PC-3 (cell line): ENCODE measurements around the gene IFNGR1. TPM values are rescaled to one million over a fixed set of nuclear protein-coding genes. Genes with fewer than 3 reads are reported as not detected.

Experiments used
- ATAC-seq: fragments of 200-7000 bp; cut with Tn5 transposase; 2 replicates; pipeline ENCODE4 v1.9.1; 2020; ENCODE audit warnings: mild to moderate bottlenecking, moderate library complexity
- BruUV-seq: library from RNA; stranded (reverse); fragments of 400-500 nt; replicated peaks from 2 replicates; lab custom pipeline; 2021; lab: Mats Ljungman, UMichigan
- CTCF ChIA-PET: fragments of 300-600 bp; sonication (Branson Sonifier 250); formaldehyde crosslinking; loops from one replicate; lab custom pipeline; 2022; ENCODE audit warnings: antibody characterized with exemption; lab: Charles Lee
- POLR2A ChIA-PET: fragments of 300-600 bp; sonication (Branson Sonifier 250); formaldehyde crosslinking; loops from one replicate; lab custom pipeline; 2022; ENCODE audit warnings: antibody characterized with exemption; ENCODE audit not compliant: unreplicated experiment; lab: Charles Lee
- DNase-seq: peaks from one replicate; pipeline ENCODE4 v3.0.0-alpha.2; 2015
- H2AFZ ChIP-seq: fragments of 300-600 bp; sonication (generic); 2 replicates; pipeline ENCODE4 v1.6.0; 2016; ENCODE audit warnings: antibody characterized with exemption, low read length
- H3F3A ChIP-seq: fragments of 300-600 bp; sonication (generic); one replicate; pipeline ENCODE4 v1.6.0; 2017; ENCODE audit warnings: antibody characterized with exemption, low read length, control low read depth, mild to moderate bottlenecking; ENCODE audit not compliant: unreplicated experiment
- H3K27ac ChIP-seq: fragments of 300-600 bp; sonication (generic); 2 replicates; pipeline ENCODE4 v1.5.1; 2016; ENCODE audit warnings: mild to moderate bottlenecking, low read length
- H3K27me3 ChIP-seq: fragments of 300-600 bp; sonication (generic); 2 replicates; pipeline ENCODE4 v1.6.1; 2016; ENCODE audit warnings: low read length, mixed read lengths
- H3K36me3 ChIP-seq: fragments of 300-600 bp; sonication (generic); 2 replicates; pipeline ENCODE4 v1.6.1; 2016; ENCODE audit warnings: low read depth, mixed run types, low read length, mixed read lengths
- H3K4me1 ChIP-seq: fragments of 300-600 bp; sonication (generic); 2 replicates; pipeline ENCODE4 v1.5.1; 2016; ENCODE audit warnings: low read length; ENCODE audit not compliant: insufficient read depth
- H3K4me2 ChIP-seq: fragments of 300-600 bp; sonication (generic); 2 replicates; pipeline ENCODE4 v1.6.0; 2016; ENCODE audit warnings: low read length
- H3K4me3 ChIP-seq: fragments of 300-600 bp; sonication (generic); 2 replicates; pipeline ENCODE4 v1.5.1; 2016; ENCODE audit warnings: mild to moderate bottlenecking, low read length, mixed read lengths
- H3K79me2 ChIP-seq: fragments of 300-600 bp; sonication (generic); 2 replicates; pipeline ENCODE4 v1.6.1; 2017; ENCODE audit warnings: low read length, mixed read lengths
- H3K9ac ChIP-seq: fragments of 300-600 bp; sonication (generic); 2 replicates; pipeline ENCODE4 v1.6.0; 2016; ENCODE audit warnings: mild to moderate bottlenecking, low read length
- H3K9me2 ChIP-seq: fragments of 300-600 bp; sonication (generic); replicated peaks from 2 replicates; pipeline ENCODE4 v1.6.1; 2016; ENCODE audit warnings: mixed run types, low read length, mixed read lengths
- H3K9me3 ChIP-seq: fragments of 300-600 bp; sonication (generic); 2 replicates; pipeline ENCODE4 v1.6.1; 2016; ENCODE audit warnings: low read length, mixed read lengths
- H4K20me1 ChIP-seq: fragments of 300-600 bp; sonication (generic); 2 replicates; pipeline ENCODE4 v1.6.1; 2016; ENCODE audit warnings: low read length, mixed read lengths
- CTCF ChIP-seq: fragments of 300-600 bp; sonication (generic); conservative IDR thresholded peaks from 2 replicates; pipeline ENCODE4 v1.5.1; 2017; ENCODE audit warnings: antibody characterized with exemption, low read depth, mild to moderate bottlenecking, low read length
- EZH2 ChIP-seq: fragments of 300-600 bp; sonication (generic); IDR thresholded peaks from one replicate; pipeline ENCODE4 v1.6.1; 2017; ENCODE audit warnings: antibody characterized with exemption, mild to moderate bottlenecking, low read length; ENCODE audit not compliant: unreplicated experiment
- EZH2phosphoT487 ChIP-seq: fragments of 300-600 bp; sonication (generic); IDR thresholded peaks from 2 replicates; pipeline ENCODE4 v1.6.1; 2018; ENCODE audit warnings: mild to moderate bottlenecking, antibody characterized with exemption, low read length, borderline replicate concordance
- intact Hi-C: fragments of 100-400 bp; cut with micrococcal nuclease; formaldehyde crosslinking; loops from 2 replicates; pipeline ENCODE4 v1.9.0; 2023
- total RNA-seq: library from RNA; depleted of rRNA; stranded (reverse); fragments of >200 nt; gene quantifications from 2 replicates; pipeline ENCODE4 v1.2.3, GENCODE V29; 2014

IFNGR1 gene
- total RNA-seq, 1 experiment from 2014 or later: 24.6 TPM

GRCh38 chr6:137163732-137164318 lies 55.4 kb downstream of the IFNGR1 start:
- no TSS peak for BruUV-seq
- H3K9ac ChIP-seq: no peak overlapping the region
- H3K4me2 ChIP-seq: no peak overlapping the region
- ChIA-PET CTCF (no interaction called here), POLR2A (no interaction called here)
- H3K9me2 ChIP-seq: no peaks in the 10 kb centered on the region
- no peak for DNase-seq
- TF ChIP-seq EZH2 (no peak), EZH2phosphoT487 (no peak), CTCF (no peak)
- no peak for ATAC-seq
- H3K27me3 ChIP-seq: no peaks in the 10 kb centered on the region
- H4K20me1 ChIP-seq: no peaks in the 10 kb centered on the region
- intact Hi-C loops: no loop called here
- no peak overlapping the region for H2AFZ ChIP-seq
- no peaks in the 10 kb centered on the region for H3F3A ChIP-seq
- no peaks in the 10 kb centered on the region for H3K36me3 ChIP-seq
- H3K79me2 ChIP-seq: no peaks in the 10 kb centered on the region
- H3K4me1 ChIP-seq: no peaks in the 10 kb centered on the region
- H3K4me3 ChIP-seq: no peak overlapping the region
- H3K9me3 ChIP-seq: no peaks in the 10 kb centered on the region
- H3K27ac ChIP-seq: no peak overlapping the region

- no peaks in the 10 kb centered on the region for H3K36me3 ChIP-seq
- no peaks in the 10 kb centered on the region for H3K9me3 ChIP-seq
- no peak for ATAC-seq
- POLR2A ChIA-PET: no interaction called here
- no peak overlapping the region for H3K4me3 ChIP-seq
- no peak overlapping the region for H3K27ac ChIP-seq
- DNase-seq: no peak
- no peaks in the 10 kb centered on the region for H3K79me2 ChIP-seq
- H3K9ac ChIP-seq: no peak overlapping the region
- no TSS peak for BruUV-seq
- intact Hi-C loops: no loop called here
- no peak overlapping the region for H3K4me2 ChIP-seq
- CTCF ChIA-PET: no interaction called here
- H3F3A ChIP-seq: no peaks in the 10 kb centered on the region
- no peaks in the 10 kb centered on the region for H3K4me1 ChIP-seq
- H2AFZ ChIP-seq: no peak overlapping the region
- no peaks in the 10 kb centered on the region for H3K9me2 ChIP-seq
- H3K27me3 ChIP-seq: no peaks in the 10 kb centered on the region
- H4K20me1 ChIP-seq: no peaks in the 10 kb centered on the region
- no peak for TF ChIP-seq EZH2
- no peak for TF ChIP-seq CTCF
- no peak for TF ChIP-seq EZH2phosphoT487
These were observed 56.4 kb downstream of the IFNGR1 start for GRCh38 chr6:137162692-137163306.

- Histone ChIP-seq H3F3A (no peaks in the 10 kb centered on the region), H3K4me2 (no peak overlapping the region), H3K9me3 (no peaks in the 10 kb centered on the region), H3K9me2 (no peaks in the 10 kb centered on the region), H3K4me3 (no peak overlapping the region), H3K9ac (no peak overlapping the region), H2AFZ (no peak overlapping the region), H3K4me1 (no peaks in the 10 kb centered on the region), H3K27ac (no peak overlapping the region), H3K36me3 (no peaks in the 10 kb centered on the region), H4K20me1 (no peaks in the 10 kb centered on the region), H3K79me2 (no peaks in the 10 kb centered on the region), H3K27me3 (no peaks in the 10 kb centered on the region)
- no peak for DNase-seq
- intact Hi-C loops: no loop called here
- TF ChIP-seq EZH2 (no peak), CTCF (no peak), EZH2phosphoT487 (no peak)
- BruUV-seq: no TSS peak
- CTCF ChIA-PET: no interaction called here
- POLR2A ChIA-PET: no interaction called here
- ATAC-seq: no peak
These were observed 57.2 kb downstream of the IFNGR1 start for GRCh38 chr6:137161949-137162348.
